B cell (primary cell): ENCODE data around the gene RAD50. TPM values are rescaled to one million over a fixed set of nuclear protein-coding genes. Genes with fewer than 3 reads are reported as not detected.

Experiments
- ATAC-seq: fragments of 200-7000 bp; cut with Tn5 transposase; one replicate; pipeline ENCODE4 v1.10.0; 2021; ENCODE audit warnings: low read depth, mild to moderate bottlenecking, moderate number of reproducible peaks, moderate library complexity
- CTCF ChIA-PET: fragments of 350-600 bp; sonication (Branson Sonifier 250); formaldehyde crosslinking; loops from one replicate; lab custom pipeline; 2021; ENCODE audit warnings: antibody characterized with exemption, inconsistent platforms; lab: Charles Lee
- POLR2A ChIA-PET: fragments of 350-600 bp; sonication (Branson Sonifier 250); formaldehyde crosslinking; loops from one replicate; lab custom pipeline; 2021; ENCODE audit warnings: antibody characterized with exemption; lab: Charles Lee
- DNase-seq: peaks from one replicate; pipeline ENCODE4 v3.0.0; 2013
- H2AFZ ChIP-seq: 2 replicates; pipeline ENCODE4 v1.6.1; 2012; ENCODE audit warnings: mild to moderate bottlenecking, low read depth, low read length; ENCODE audit not compliant: insufficient read depth, poor library complexity, severe bottlenecking
- H3K27ac ChIP-seq, 2 donors: 1 replicate in 1 of 2; 2 replicates in 1 of 2; pipeline ENCODE4 v1.5.1; 2012 to 2013; ENCODE audit warnings: low read length in 2 of 2, mild to moderate bottlenecking in 2 of 2, moderate library complexity in 1 of 2
- H3K27me3 ChIP-seq, 4 experiments: fragments of 200-600 bp in 1 of 4; sonication (generic) in 1 of 4; replicated peaks in 1 of 4; 1 replicate in 2 of 4; 2 replicates in 2 of 4; pipeline versions ENCODE4 v1.6.1 to v1.7.0; 2013 to 2016; ENCODE audit warnings: low read length in 3 of 4, mild to moderate bottlenecking in 2 of 4, mixed read lengths in 1 of 4, moderate library complexity in 1 of 4; ENCODE audit not compliant: insufficient read depth in 4 of 4, control insufficient read depth in 3 of 4; ENCODE audit errors: control extremely low read depth in 1 of 4
- H3K36me3 ChIP-seq, 2 experiments: replicated peaks in 1 of 2; 1 replicate in 1 of 2; 2 replicates in 1 of 2; pipeline versions ENCODE4 v1.6.1 to v1.7.1; 2013; ENCODE audit warnings: low read length in 1 of 2; ENCODE audit not compliant: insufficient read depth in 2 of 2, control insufficient read depth in 1 of 2; ENCODE audit errors: control extremely low read depth in 1 of 2, extremely low read depth in 1 of 2
- H3K4me1 ChIP-seq, 2 donors: fragments of 200-600 bp in 1 of 2; sonication (generic) in 1 of 2; 1 replicate in 1 of 2; 2 replicates in 1 of 2; pipeline versions ENCODE4 v1.5.1 to v1.6.1; 2013 to 2017; ENCODE audit warnings: low read length in 2 of 2; ENCODE audit not compliant: control insufficient read depth in 2 of 2, insufficient read depth in 2 of 2
- H3K4me2 ChIP-seq: replicated peaks from 2 replicates; pipeline ENCODE3; 2012; ENCODE audit warnings: mild to moderate bottlenecking, low read depth, low read length; ENCODE audit not compliant: poor library complexity, severe bottlenecking
- H3K4me3 ChIP-seq, 5 experiments: fragments of 200-600 bp in 1 of 5; sonication (generic) in 1 of 5; 1 replicate in 3 of 5; 2 replicates in 2 of 5; pipeline versions ENCODE4 v1.5.1 to v1.7.0; 2011 to 2016; ENCODE audit warnings: low read length in 4 of 5, mild to moderate bottlenecking in 4 of 5, low read depth in 2 of 5, control low read depth in 1 of 5, moderate library complexity in 1 of 5; ENCODE audit not compliant: insufficient read depth in 1 of 5; ENCODE audit errors: control extremely low read depth in 1 of 5, extremely low read depth in 1 of 5
- H3K79me2 ChIP-seq: fragments of 200-600 bp; sonication (generic); one replicate; pipeline ENCODE4 v1.6.0; 2016; ENCODE audit warnings: low read length; ENCODE audit not compliant: control insufficient read depth, insufficient read depth
- H3K9ac ChIP-seq: fragments of 200-600 bp; sonication (generic); 2 replicates; pipeline ENCODE4 v1.6.1; 2017; ENCODE audit warnings: mild to moderate bottlenecking, low read length, moderate library complexity
- H3K9me3 ChIP-seq, 3 donors: one replicate each; pipeline versions ENCODE4 v1.6.1 to v1.7.1; 2013; ENCODE audit warnings: low read length in 2 of 3; ENCODE audit not compliant: control insufficient read depth in 2 of 3, insufficient read depth in 1 of 3; ENCODE audit errors: control extremely low read depth in 1 of 3
- H4K20me1 ChIP-seq: 2 replicates; pipeline ENCODE4 v1.6.0; 2012; ENCODE audit warnings: mild to moderate bottlenecking, low read length; ENCODE audit not compliant: insufficient read depth, control insufficient read depth, poor library complexity, severe bottlenecking
- H3K27ac Mint-ChIP-seq: one replicate; pipeline ENCODE4 v1.8.0; 2021; ENCODE audit warnings: mixed read lengths
- H3K27me3 Mint-ChIP-seq: one replicate; pipeline ENCODE4 v1.8.0; 2021; ENCODE audit warnings: mixed read lengths
- H3K4me1 Mint-ChIP-seq: one replicate; pipeline ENCODE4 v1.8.0; 2021; ENCODE audit warnings: mixed read lengths
- H3K4me3 Mint-ChIP-seq: one replicate; pipeline ENCODE4 v1.8.0; 2021; ENCODE audit warnings: mixed read lengths
- H3K9me3 Mint-ChIP-seq: one replicate; pipeline ENCODE4 v1.8.0; 2022; ENCODE audit warnings: mixed read lengths; ENCODE audit not compliant: insufficient read depth
- EZH2 ChIP-seq: IDR thresholded peaks from 2 replicates; pipeline ENCODE4 v1.6.1; 2012; ENCODE audit warnings: borderline replicate concordance, low read depth, mild to moderate bottlenecking, moderate library complexity, low read length; ENCODE audit not compliant: insufficient read depth, poor library complexity, severe bottlenecking
- WGBS: methylation state at CpG from one replicate; pipeline ENCODE4 v1.1.5; 2013; ENCODE audit warnings: missing lambda C conversion rate; ENCODE audit not compliant: insufficient coverage; 5-methylcytosine and 5-hydroxymethylcytosine counted together
- intact Hi-C: fragments of 100-400 bp; cut with micrococcal nuclease; formaldehyde crosslinking; loops from one replicate; pipeline ENCODE4 v1.10.0; 2022
- polyA plus RNA-seq: library from polyadenylated mRNA; depleted of rRNA; stranded (reverse); fragments of >200 nt; gene quantifications from 2 replicates; pipeline ENCODE4 v1.2.3, GENCODE V29; 2012
- total RNA-seq, 2 donors: library from RNA; stranded (reverse); fragments of 120-200 nt in 1 of 2; gene quantifications; 1 replicate in 1 of 2; 2 replicates in 1 of 2; pipeline versions ENCODE4 v1.2.3 to v1.2.4, GENCODE V29; 2013 to 2022
- TF ChIP-seq, protein P1 (sequence below): fragments of 200-600 bp; IDR thresholded peaks from one replicate; pipeline ENCODE4 v1.8.0; 2022; ENCODE audit warnings: antibody characterized with exemption, mild to moderate bottlenecking

RAD50 gene
- total and polyA plus RNA-seq, 2 donors (not counting 1 experiment from before 2014, with no cell fraction given) = 11.2 to 32.7 TPM

DNA sequence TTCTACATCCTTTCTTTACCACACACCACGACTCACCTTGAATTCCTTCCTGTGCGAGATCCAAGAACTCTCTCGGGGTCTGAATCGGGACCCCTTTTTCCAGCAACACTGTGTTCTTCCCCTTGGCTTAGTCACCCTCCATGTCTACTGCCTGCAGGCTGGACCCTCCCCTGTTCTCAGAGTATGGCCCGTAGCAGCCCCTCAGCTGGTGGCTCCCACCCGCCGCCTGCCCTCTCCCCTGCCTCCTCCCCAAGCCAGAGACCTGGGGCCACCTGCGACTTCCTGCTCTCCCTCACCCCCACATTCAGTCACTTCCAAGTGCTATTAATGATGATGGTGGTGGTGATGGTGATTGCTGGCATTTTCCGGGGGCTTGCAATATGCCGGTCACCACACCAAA is 110.5 kb downstream of the RAD50 start:
- no peak for ATAC-seq
- Mint-ChIP-seq H3K4me3 (no peak overlapping the region), H3K4me1 (peaks cover 17% of the 10 kb centered on the region), H3K9me3 (no peaks in the 10 kb centered on the region), H3K27me3 (peaks cover 9% of the 10 kb centered on the region), H3K27ac (no peak overlapping the region)
- Histone ChIP-seq H3K4me1 (peaks cover 0 to 10% of the 10 kb centered on the region in 2 donors), H3K9me3 (peaks cover 0 to 5% (median 0%) of the 10 kb centered on the region in 3 donors), H2AFZ (no peak overlapping the region), H3K79me2 (no peaks in the 10 kb centered on the region), H3K27ac (no peak overlapping the region), H3K27me3 (peaks cover 0 to 3% (median 0%) of the 10 kb centered on the region in 4 experiments), H3K4me2 (no peak overlapping the region), H3K4me3 (no peak overlapping the region), H4K20me1 (no peaks in the 10 kb centered on the region), H3K36me3 (no peaks in the 10 kb centered on the region), H3K9ac (no peak overlapping the region)
- no peak for TF ChIP-seq EZH2
- TF ChIP-seq, protein P1, sequence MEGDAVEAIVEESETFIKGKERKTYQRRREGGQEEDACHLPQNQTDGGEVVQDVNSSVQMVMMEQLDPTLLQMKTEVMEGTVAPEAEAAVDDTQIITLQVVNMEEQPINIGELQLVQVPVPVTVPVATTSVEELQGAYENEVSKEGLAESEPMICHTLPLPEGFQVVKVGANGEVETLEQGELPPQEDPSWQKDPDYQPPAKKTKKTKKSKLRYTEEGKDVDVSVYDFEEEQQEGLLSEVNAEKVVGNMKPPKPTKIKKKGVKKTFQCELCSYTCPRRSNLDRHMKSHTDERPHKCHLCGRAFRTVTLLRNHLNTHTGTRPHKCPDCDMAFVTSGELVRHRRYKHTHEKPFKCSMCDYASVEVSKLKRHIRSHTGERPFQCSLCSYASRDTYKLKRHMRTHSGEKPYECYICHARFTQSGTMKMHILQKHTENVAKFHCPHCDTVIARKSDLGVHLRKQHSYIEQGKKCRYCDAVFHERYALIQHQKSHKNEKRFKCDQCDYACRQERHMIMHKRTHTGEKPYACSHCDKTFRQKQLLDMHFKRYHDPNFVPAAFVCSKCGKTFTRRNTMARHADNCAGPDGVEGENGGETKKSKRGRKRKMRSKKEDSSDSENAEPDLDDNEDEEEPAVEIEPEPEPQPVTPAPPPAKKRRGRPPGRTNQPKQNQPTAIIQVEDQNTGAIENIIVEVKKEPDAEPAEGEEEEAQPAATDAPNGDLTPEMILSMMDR = no peak
- WGBS = 74% methylated on average over 5 of the region's 10 CpGs
- DNase-seq = no peak
- ChIA-PET CTCF (interaction anchor here (1.1 kb wide), 1 partner anchor 17 kb away, joined by 3 read pairs; no protein-coding TSS in a partner anchor), POLR2A (no interaction called here)
- intact Hi-C loops = no loop called here

GRCh38 chr5:132667761-132668705 is 111.3 kb downstream of the RAD50 start:
- no peak overlapping the region for H3K9ac ChIP-seq
- intact Hi-C loops = no loop called here
- H3K9me3 Mint-ChIP-seq = no peaks in the 10 kb centered on the region
- peaks cover 0 to 6% of the 10 kb centered on the region in 2 donors for H3K4me1 ChIP-seq
- H3K4me3 ChIP-seq = no peak overlapping the region
- H4K20me1 ChIP-seq = no peaks in the 10 kb centered on the region
- no peak overlapping the region for H3K27ac ChIP-seq
- no peak for TF ChIP-seq EZH2
- TF ChIP-seq, protein P1 = no peak
- no peak overlapping the region for H3K4me2 ChIP-seq
- no peak for ATAC-seq
- H3K36me3 ChIP-seq = no peaks in the 10 kb centered on the region
- DNase-seq = no peak
- peaks cover 0 to 5% (median 0%) of the 10 kb centered on the region in 3 donors for H3K9me3 ChIP-seq
- peaks cover 12% of the 10 kb centered on the region for H3K4me1 Mint-ChIP-seq
- peaks cover 0 to 3% (median 0%) of the 10 kb centered on the region in 4 experiments for H3K27me3 ChIP-seq
- no peak overlapping the region for H3K27ac Mint-ChIP-seq
- no peaks in the 10 kb centered on the region for H3K79me2 ChIP-seq
- WGBS = 93% methylated on average over 21 of the region's 22 CpGs
- no peak overlapping the region for H2AFZ ChIP-seq
- ChIA-PET POLR2A (no interaction called here), CTCF (no interaction called here)
- no peak overlapping the region for H3K4me3 Mint-ChIP-seq
- H3K27me3 Mint-ChIP-seq = peaks cover 9% of the 10 kb centered on the region
